BJ (cell line): ENCODE measurements around the gene DHX36. TPM values are rescaled to one million over a fixed set of nuclear protein-coding genes. Genes with fewer than 3 reads are reported as not detected.

Experiments
- CTCF ChIA-PET: fragments of 350-600 bp; formaldehyde crosslinking; extraction: SDS; loops from one replicate; lab custom pipeline; 2021; ENCODE audit warnings: antibody characterized with exemption, inconsistent platforms; lab: Yijun Ruan, JAX
- POLR2A ChIA-PET: fragments of 300-600 bp; sonication (Branson Sonifier 250); formaldehyde crosslinking; extraction: SDS; loops from one replicate; lab custom pipeline; 2021; ENCODE audit warnings: antibody characterized with exemption; lab: Charles Lee
- DNase-seq: peaks from one replicate; pipeline ENCODE4 v3.0.0-alpha.2; 2011; ENCODE audit warnings: low read depth
- H3K27me3 ChIP-seq: 2 replicates; pipeline ENCODE4 v1.6.0; 2011; ENCODE audit warnings: low read length; ENCODE audit not compliant: control insufficient read depth, insufficient read depth
- H3K36me3 ChIP-seq: 2 replicates; pipeline ENCODE4 v1.5.1; 2011; ENCODE audit warnings: low read length; ENCODE audit not compliant: control insufficient read depth, insufficient read depth
- H3K4me3 ChIP-seq: 2 replicates; pipeline ENCODE4 v1.5.1; 2011; ENCODE audit warnings: low read depth, mild to moderate bottlenecking, control low read depth, low read length
- polyA plus RNA-seq: library from polyadenylated mRNA; depleted of rRNA; stranded (reverse); fragments of >200 nt; gene quantifications from 2 replicates; pipeline ENCODE4 v1.2.3, GENCODE V29; 2011
- TF ChIP-seq, protein P1 (sequence below): IDR thresholded peaks from 2 replicates; pipeline ENCODE4 v1.5.1; 2011; ENCODE audit warnings: low read depth, mild to moderate bottlenecking, control low read depth, inconsistent platforms, low read length, moderate library complexity; ENCODE audit not compliant: insufficient read depth

Gene DHX36
- polyA plus RNA-seq, 1 experiment: 12.4 TPM

- DNase-seq: no peak
- TF ChIP-seq, protein P1, sequence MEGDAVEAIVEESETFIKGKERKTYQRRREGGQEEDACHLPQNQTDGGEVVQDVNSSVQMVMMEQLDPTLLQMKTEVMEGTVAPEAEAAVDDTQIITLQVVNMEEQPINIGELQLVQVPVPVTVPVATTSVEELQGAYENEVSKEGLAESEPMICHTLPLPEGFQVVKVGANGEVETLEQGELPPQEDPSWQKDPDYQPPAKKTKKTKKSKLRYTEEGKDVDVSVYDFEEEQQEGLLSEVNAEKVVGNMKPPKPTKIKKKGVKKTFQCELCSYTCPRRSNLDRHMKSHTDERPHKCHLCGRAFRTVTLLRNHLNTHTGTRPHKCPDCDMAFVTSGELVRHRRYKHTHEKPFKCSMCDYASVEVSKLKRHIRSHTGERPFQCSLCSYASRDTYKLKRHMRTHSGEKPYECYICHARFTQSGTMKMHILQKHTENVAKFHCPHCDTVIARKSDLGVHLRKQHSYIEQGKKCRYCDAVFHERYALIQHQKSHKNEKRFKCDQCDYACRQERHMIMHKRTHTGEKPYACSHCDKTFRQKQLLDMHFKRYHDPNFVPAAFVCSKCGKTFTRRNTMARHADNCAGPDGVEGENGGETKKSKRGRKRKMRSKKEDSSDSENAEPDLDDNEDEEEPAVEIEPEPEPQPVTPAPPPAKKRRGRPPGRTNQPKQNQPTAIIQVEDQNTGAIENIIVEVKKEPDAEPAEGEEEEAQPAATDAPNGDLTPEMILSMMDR: no peak
- Histone ChIP-seq H3K27me3 (no peaks in the 10 kb centered on the region), H3K4me3 (no peak overlapping the region), H3K36me3 (peaks cover 6% of the 10 kb centered on the region)
- CTCF ChIA-PET: interaction anchor here (1.0 kb wide), 1 partner anchor 13 kb away, joined by 3 read pairs; no protein-coding TSS in a partner anchor
- POLR2A ChIA-PET: no interaction called here
These were observed 49.0 kb downstream of the DHX36 start for GRCh38 chr3:154275292-154275691.

DNA sequence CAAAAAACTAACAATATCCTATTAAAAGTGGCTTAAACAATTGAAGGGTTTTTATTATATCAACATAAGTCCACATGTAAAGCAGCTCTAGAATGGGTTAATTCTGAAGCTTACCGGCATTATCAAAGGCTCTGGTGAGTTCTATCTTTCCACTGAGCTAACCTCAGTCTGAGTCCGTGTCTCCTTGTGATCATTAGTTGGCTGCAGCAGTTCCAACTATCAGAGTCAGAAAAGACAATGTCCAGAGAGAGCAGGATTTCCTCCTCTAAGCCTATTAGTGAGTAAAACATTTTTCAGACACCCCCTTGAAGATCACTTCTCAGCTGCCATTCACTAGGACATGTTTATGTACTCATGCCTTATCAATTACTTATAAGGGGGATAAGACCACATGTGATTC is 49.9 kb downstream of the DHX36 start:
- DNase-seq: no peak
- TF ChIP-seq, protein P1: no peak
- H3K4me3 ChIP-seq: no peak overlapping the region
- CTCF ChIA-PET: interaction anchor here (1.0 kb wide), 1 partner anchor 12 kb away, joined by 3 read pairs; no protein-coding TSS in a partner anchor
- no peaks in the 10 kb centered on the region for H3K27me3 ChIP-seq
- POLR2A ChIA-PET: no interaction called here
- peaks cover 6% of the 10 kb centered on the region for H3K36me3 ChIP-seq

DNA sequence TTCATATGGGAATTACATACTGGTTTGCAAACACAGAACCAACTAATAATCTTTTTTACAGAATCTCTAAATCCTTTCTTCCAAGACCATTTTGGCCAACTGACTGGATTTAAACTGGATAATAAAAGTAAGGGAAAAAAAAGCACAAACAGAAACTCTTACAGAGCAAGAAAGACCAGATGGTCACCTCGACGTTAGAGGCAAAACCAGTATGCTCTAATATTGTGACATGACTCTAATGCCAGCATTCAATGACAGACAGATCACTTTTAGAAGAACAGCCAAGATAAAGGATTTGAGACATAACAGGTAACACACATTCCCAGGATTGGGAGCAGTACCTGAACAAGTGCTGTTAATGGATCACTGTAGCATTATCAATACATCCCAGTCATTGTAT is 50.9 kb downstream of the DHX36 start:
- peaks cover 6% of the 10 kb centered on the region for H3K36me3 ChIP-seq
- no peak for DNase-seq
- no peaks in the 10 kb centered on the region for H3K27me3 ChIP-seq
- CTCF ChIA-PET: no interaction called here
- POLR2A ChIA-PET: no interaction called here
- TF ChIP-seq, protein P1: no peak
- H3K4me3 ChIP-seq: no peak overlapping the region

GRCh38 chr3:154254527-154254926 is 69.8 kb downstream of the DHX36 start:
- Histone ChIP-seq H3K27me3 (no peaks in the 10 kb centered on the region), H3K36me3 (peaks cover 11% of the 10 kb centered on the region), H3K4me3 (no peak overlapping the region)
- POLR2A ChIA-PET: no interaction called here
- TF ChIP-seq, protein P1: no peak
- CTCF ChIA-PET: interaction anchor here (0.6 to 1.9 kb wide), 7 partner anchors 9 to 1531 kb away, joined by 3 to 9 read pairs (median 3); no protein-coding TSS in a partner anchor
- no peak for DNase-seq

DNA sequence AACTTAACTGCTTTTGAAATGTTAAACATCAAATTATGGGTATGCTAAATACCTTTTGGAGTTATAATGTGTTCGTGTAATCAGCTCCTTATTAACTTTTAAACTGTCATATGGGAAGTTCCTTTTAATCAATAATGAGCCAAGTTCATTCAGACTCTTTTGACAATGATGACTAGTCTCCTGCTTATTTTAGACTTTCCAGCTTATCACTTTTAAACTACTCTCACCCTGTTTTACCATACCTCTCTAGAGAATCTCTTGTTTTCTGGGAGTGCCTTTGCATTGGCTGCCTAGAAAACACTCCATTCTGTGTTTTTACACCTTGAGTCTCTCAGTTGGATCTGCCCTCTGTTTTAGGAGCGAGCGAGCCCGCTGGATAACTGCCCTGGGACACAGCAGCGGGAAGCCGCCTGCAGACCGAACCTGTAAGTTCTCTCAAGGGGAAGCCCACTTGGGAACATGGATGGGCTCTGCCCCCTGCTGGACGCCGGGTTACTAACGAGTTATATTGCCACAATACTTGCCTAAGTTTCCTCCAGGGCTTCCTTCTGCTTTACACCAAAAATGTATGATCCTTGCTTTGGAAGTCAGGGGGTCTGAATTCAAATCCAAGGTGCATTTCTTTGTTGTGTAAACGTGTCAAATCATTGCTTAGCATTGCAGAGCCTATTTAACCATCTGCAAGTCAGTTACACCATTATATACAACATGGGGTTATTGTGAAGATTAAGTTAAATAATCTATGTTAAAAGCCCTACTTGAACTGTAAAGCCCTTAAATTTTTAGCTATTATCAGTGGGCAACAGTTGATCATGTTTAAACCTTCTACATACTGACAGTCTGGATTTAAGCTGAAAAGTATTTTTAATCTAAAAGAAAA is 71.3 kb downstream of the DHX36 start:
- peak; percentile 23 for DNase-seq
- Histone ChIP-seq H3K4me3 (no peak overlapping the region), H3K36me3 (peaks cover 4% of the 10 kb centered on the region), H3K27me3 (no peaks in the 10 kb centered on the region)
- ChIA-PET CTCF (interaction anchor here (0.6 to 2.3 kb wide), 23 partner anchors 8 to 440 kb away, joined by 3 to 21 read pairs (median 3); partner anchors contain the start of gene ARHGEF26), POLR2A (no interaction called here)
- TF ChIP-seq, protein P1: peak; percentile 94
